Keratinocyte (primary cell): ENCODE results near the gene PITPNC1. TPM values are rescaled to one million over a fixed set of nuclear protein-coding genes. Genes with fewer than 3 reads are reported as not detected.

Experiments used
- DNase-seq: peaks from one replicate; pipeline ENCODE4 v3.0.0-alpha.2; 2011; ENCODE audit warnings: low read depth, missing footprints, low spot score
- FAIRE-seq: peaks from 2 replicates; lab custom pipeline; 2011; peaks lifted over from hg19 to GRCh38; lab: Jason Lieb, UNC
- H2AFZ ChIP-seq: 2 replicates; pipeline ENCODE4 v1.6.0; 2012; ENCODE audit warnings: low read length, control low read depth, inconsistent platforms; ENCODE audit not compliant: control insufficient read depth
- H3K27ac ChIP-seq: 2 replicates; pipeline ENCODE4 v1.5.1; 2011; ENCODE audit warnings: low read length; ENCODE audit not compliant: control insufficient read depth, insufficient read depth
- H3K27me3 ChIP-seq: 3 replicates; pipeline ENCODE4 v1.6.0; 2011; ENCODE audit warnings: low read length; ENCODE audit not compliant: control insufficient read depth, insufficient read depth; ENCODE audit errors: extremely low read depth
- H3K36me3 ChIP-seq, 2 experiments: 2 replicates in 1 of 2; 3 replicates in 1 of 2; pipeline ENCODE4 v1.5.1; 2011; ENCODE audit warnings: low read length in 2 of 2, mild to moderate bottlenecking in 1 of 2; ENCODE audit not compliant: control insufficient read depth in 2 of 2, insufficient read depth in 2 of 2; ENCODE audit errors: extremely low read depth in 1 of 2
- H3K4me1 ChIP-seq: 3 replicates; pipeline ENCODE4 v1.5.1; 2011; ENCODE audit warnings: low read length; ENCODE audit not compliant: control insufficient read depth, insufficient read depth; ENCODE audit errors: extremely low read depth
- H3K4me2 ChIP-seq: 3 replicates; pipeline ENCODE4 v1.6.0; 2011; ENCODE audit warnings: low read depth, low read length; ENCODE audit not compliant: control insufficient read depth, insufficient read depth; ENCODE audit errors: extremely low read depth
- H3K4me3 ChIP-seq, 3 experiments: fragments of 200-600 bp in 1 of 3; sonication (generic) in 1 of 3; 2 replicates in 2 of 3; 3 replicates in 1 of 3; pipeline ENCODE4 v1.5.1; 2011 to 2016; ENCODE audit warnings: low read length in 3 of 3, mild to moderate bottlenecking in 3 of 3, control low read depth in 2 of 3, inconsistent platforms in 1 of 3, low read depth in 1 of 3, mixed read lengths in 1 of 3, mixed run types in 1 of 3, moderate library complexity in 1 of 3; ENCODE audit not compliant: control insufficient read depth in 2 of 3, insufficient read depth in 2 of 3; ENCODE audit errors: extremely low read depth in 1 of 3
- H3K79me2 ChIP-seq: 2 replicates; pipeline ENCODE4 v1.6.0; 2012; ENCODE audit warnings: low read length; ENCODE audit not compliant: control insufficient read depth, insufficient read depth
- H3K9ac ChIP-seq: 3 replicates; pipeline ENCODE4 v1.6.0; 2011; ENCODE audit warnings: low read length; ENCODE audit not compliant: control insufficient read depth, insufficient read depth; ENCODE audit errors: extremely low read depth
- H3K9me1 ChIP-seq: 3 replicates; pipeline ENCODE4 v1.6.0; 2011; ENCODE audit warnings: low read length; ENCODE audit not compliant: control insufficient read depth, insufficient read depth; ENCODE audit errors: extremely low read depth
- H3K9me3 ChIP-seq: 2 replicates; pipeline ENCODE4 v1.5.1; 2012; ENCODE audit warnings: low read depth, low read length; ENCODE audit not compliant: control insufficient read depth
- H4K20me1 ChIP-seq: 3 replicates; pipeline ENCODE4 v1.6.0; 2011; ENCODE audit warnings: low read length; ENCODE audit not compliant: control insufficient read depth, insufficient read depth; ENCODE audit errors: extremely low read depth
- EZH2 ChIP-seq: IDR thresholded peaks from one replicate; pipeline ENCODE4 v1.6.1; 2012; ENCODE audit warnings: inconsistent platforms, mild to moderate bottlenecking, low read length, moderate library complexity
- dilution Hi-C: fragments of 300-500 bp; cut with MboI; formaldehyde crosslinking; loops from one replicate; pipeline ENCODE4 v1.7.0; 2020; ENCODE audit warnings: low sequenced_read_pairs; ENCODE audit not compliant: extremely low pct_ligation_motif_present
- polyA plus RNA-seq, 5 experiments: library from polyadenylated mRNA; depleted of rRNA in 3 of 5; stranded (reverse) in 3 of 5; stranded (forward) in 1 of 5; unstranded in 1 of 5; fragments of >200 nt; gene quantifications; 1 replicate in 1 of 5; 2 replicates in 3 of 5; 3 replicates in 1 of 5; pipeline versions ENCODE4 v1.2.1 to v1.2.3, GENCODE V29; 2011 to 2012; ENCODE audit warnings: missing spikeins in 2 of 5, low read depth in 1 of 5, low replicate concordance in 1 of 5
- TF ChIP-seq, protein P1 (sequence below), 3 experiments: IDR thresholded peaks in 1 of 3; conservative IDR thresholded peaks in 1 of 3; optimal IDR thresholded peaks in 1 of 3; 2 replicates in 2 of 3; 3 replicates in 1 of 3; pipeline versions ENCODE3 to v1.5.1; 2011; ENCODE audit warnings: low read length in 3 of 3, mild to moderate bottlenecking in 3 of 3, moderate library complexity in 2 of 3, control low read depth in 1 of 3, inconsistent platforms in 1 of 3; ENCODE audit not compliant: insufficient read depth in 2 of 3; ENCODE audit errors: extremely low read depth in 1 of 3

PITPNC1 gene
- polyA plus RNA-seq, 1 donor (not counting 4 experiments of a cell fraction or from before 2014, with no cell fraction given) = 24.8 TPM

GRCh38 chr17:67438667-67439066 lies 61.6 kb downstream of the PITPNC1 start:
- H3K9me3 ChIP-seq = no peaks in the 10 kb centered on the region
- no peaks in the 10 kb centered on the region for H3K36me3 ChIP-seq
- TF ChIP-seq, protein P1, sequence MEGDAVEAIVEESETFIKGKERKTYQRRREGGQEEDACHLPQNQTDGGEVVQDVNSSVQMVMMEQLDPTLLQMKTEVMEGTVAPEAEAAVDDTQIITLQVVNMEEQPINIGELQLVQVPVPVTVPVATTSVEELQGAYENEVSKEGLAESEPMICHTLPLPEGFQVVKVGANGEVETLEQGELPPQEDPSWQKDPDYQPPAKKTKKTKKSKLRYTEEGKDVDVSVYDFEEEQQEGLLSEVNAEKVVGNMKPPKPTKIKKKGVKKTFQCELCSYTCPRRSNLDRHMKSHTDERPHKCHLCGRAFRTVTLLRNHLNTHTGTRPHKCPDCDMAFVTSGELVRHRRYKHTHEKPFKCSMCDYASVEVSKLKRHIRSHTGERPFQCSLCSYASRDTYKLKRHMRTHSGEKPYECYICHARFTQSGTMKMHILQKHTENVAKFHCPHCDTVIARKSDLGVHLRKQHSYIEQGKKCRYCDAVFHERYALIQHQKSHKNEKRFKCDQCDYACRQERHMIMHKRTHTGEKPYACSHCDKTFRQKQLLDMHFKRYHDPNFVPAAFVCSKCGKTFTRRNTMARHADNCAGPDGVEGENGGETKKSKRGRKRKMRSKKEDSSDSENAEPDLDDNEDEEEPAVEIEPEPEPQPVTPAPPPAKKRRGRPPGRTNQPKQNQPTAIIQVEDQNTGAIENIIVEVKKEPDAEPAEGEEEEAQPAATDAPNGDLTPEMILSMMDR (optimal IDR thresholded peaks at IDR 0.05 in 1 of 3, IDR thresholded peaks at IDR 0.05 in 1 of 3, conservative IDR thresholded peaks at IDR 0.05 in 1 of 3; ENCODE audit: extremely low read depth in 1 of 3, insufficient read depth in 2 of 3, low read length in 3 of 3) = no peak
- TF ChIP-seq EZH2 = no peak
- H3K27ac ChIP-seq = no peak overlapping the region
- no peak for FAIRE-seq
- no peaks in the 10 kb centered on the region for H4K20me1 ChIP-seq
- no peaks in the 10 kb centered on the region for H3K9me1 ChIP-seq
- no peak for DNase-seq
- H3K4me2 ChIP-seq = no peak overlapping the region
- peaks cover 11% of the 10 kb centered on the region for H3K79me2 ChIP-seq
- no peak overlapping the region for H3K4me3 ChIP-seq
- H2AFZ ChIP-seq = no peak overlapping the region
- H3K4me1 ChIP-seq = peaks cover 9% of the 10 kb centered on the region
- H3K27me3 ChIP-seq = no peaks in the 10 kb centered on the region
- H3K9ac ChIP-seq = no peak overlapping the region
- dilution Hi-C loops = no loop called here

DNA sequence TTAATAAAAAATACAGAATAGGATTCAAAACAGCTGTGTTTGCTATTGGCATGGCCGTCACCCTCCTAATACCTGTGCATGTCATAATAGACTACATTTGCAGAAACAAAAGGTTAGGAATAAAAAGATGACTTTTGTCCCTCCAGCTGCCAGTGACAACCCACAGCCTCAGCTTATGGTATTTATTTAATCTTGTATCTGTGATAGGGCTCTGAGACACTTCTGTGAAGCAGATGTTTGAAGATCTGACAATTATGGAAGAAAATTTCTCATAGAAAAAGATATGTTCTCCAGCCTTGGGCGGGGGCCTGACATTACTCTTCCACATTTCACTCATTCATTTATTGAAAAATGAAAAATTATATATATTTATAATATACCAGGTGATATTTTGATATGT lies 62.2 kb downstream of the PITPNC1 start:
- no peak overlapping the region for H3K27ac ChIP-seq
- FAIRE-seq = no peak

More for the DNA sequence above, 62.2 kb downstream of the PITPNC1 start:
- Histone ChIP-seq H3K9me3 (no peaks in the 10 kb centered on the region), H3K27me3 (no peaks in the 10 kb centered on the region), H3K4me3 (no peak overlapping the region), H3K4me2 (no peak overlapping the region), H3K79me2 (peaks cover 11% of the 10 kb centered on the region), H4K20me1 (no peaks in the 10 kb centered on the region), H3K36me3 (no peaks in the 10 kb centered on the region), H2AFZ (no peak overlapping the region), H3K9me1 (no peaks in the 10 kb centered on the region), H3K9ac (no peak overlapping the region), H3K4me1 (peaks cover 6% of the 10 kb centered on the region)
- no peak for DNase-seq
- TF ChIP-seq EZH2 = no peak
- TF ChIP-seq, protein P1 (optimal IDR thresholded peaks at IDR 0.05 in 1 of 3, IDR thresholded peaks at IDR 0.05 in 1 of 3, conservative IDR thresholded peaks at IDR 0.05 in 1 of 3; ENCODE audit: extremely low read depth in 1 of 3, insufficient read depth in 2 of 3, low read length in 3 of 3) = no peak
- dilution Hi-C loops = no loop called here
